Stimulated activated effector memory CD8-positive, alpha-beta T cell treated with anti-CD3 and anti-CD28 coated beads, Interleukin-12 subunit alpha, Interleukin-12 subunit beta, amount 100 ng/mL, for 72 hours (primary cell): ENCODE results near the gene TBC1D16.

Experiments
- ATAC-seq: fragments of 150-1000 bp; cut with Tn5 transposase; 2 replicates; pipeline ENCODE4 v1.10.0; 2021
- DNase-seq, 2 donors: peaks; one replicate each; pipeline ENCODE4 v3.0.0; 2021 to 2022; ENCODE audit warnings: low spot score in 2 of 2
- H3K27ac Mint-ChIP-seq: one replicate; pipeline ENCODE4 v1.8.0; 2022; ENCODE audit warnings: mild to moderate bottlenecking, mixed read lengths
- H3K36me3 Mint-ChIP-seq: one replicate; pipeline ENCODE4 v1.8.0; 2022; ENCODE audit warnings: mild to moderate bottlenecking, mixed read lengths
- H3K4me1 Mint-ChIP-seq: one replicate; pipeline ENCODE4 v1.8.0; 2022; ENCODE audit warnings: mixed read lengths
- H3K4me3 Mint-ChIP-seq: one replicate; pipeline ENCODE4 v1.8.0; 2022; ENCODE audit warnings: mild to moderate bottlenecking, mixed read lengths
- H3K9me3 Mint-ChIP-seq: one replicate; pipeline ENCODE4 v1.8.0; 2022; ENCODE audit warnings: mixed read lengths

TBC1D16 gene

DNA sequence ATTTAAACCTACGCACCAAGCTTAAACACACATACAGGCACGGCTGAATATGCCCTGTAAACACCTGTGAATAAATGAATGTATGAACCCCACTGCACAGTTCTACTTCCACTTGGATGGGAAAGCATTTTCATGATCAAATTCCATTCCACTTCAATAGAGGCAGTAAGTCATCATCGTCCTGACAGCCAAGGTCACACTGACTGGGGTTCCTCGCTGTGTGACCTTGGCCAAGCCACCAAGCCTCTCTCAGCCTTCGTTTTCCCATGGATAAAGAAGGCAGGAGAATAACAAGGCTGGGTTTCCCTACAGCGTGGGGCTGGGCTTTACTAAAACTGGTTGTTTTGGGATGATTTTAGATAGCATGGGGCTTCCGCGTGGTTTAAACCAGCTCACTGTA is 82.8 kb downstream of the TBC1D16 start:
- H3K4me3 Mint-ChIP-seq, result no peak overlapping the region
- H3K36me3 Mint-ChIP-seq, result no peaks in the 10 kb centered on the region
- ATAC-seq (no peak), DNase-seq (no peak)
- H3K27ac Mint-ChIP-seq, result no peak overlapping the region
- H3K9me3 Mint-ChIP-seq, result no peaks in the 10 kb centered on the region
- H3K4me1 Mint-ChIP-seq, result peaks cover 8% of the 10 kb centered on the region

DNA sequence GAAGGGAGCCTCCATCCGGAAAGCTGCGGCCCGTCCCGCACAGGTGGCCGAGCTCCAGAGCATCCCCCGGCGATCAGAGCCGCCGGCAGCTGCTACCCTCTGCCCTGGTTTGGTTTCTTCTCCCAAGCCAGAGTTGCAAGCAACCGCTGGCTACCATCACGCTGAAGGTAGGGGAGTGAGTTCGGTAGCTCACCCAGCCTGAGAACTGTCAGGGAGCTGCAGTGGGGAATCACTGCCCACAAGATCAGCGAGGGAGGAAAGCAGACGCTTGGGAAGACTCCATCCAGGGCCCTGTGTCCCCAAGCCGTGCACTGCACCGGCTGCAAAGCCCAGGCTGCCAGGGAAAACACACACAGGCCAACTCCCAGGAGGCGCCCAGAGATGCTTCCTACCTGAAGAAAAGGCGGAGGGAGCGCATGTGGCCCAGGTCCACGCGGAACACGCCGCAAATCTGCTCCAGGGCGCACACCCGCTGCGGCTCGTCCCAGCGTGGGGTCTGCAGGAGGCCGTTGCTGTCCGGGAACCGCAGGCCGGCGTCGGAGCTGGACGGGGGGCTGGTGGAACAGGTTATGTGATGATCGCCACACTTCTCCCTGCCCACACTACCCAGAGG is 83.3 kb downstream of the TBC1D16 start:
- H3K4me3 Mint-ChIP-seq, result no peak overlapping the region
- no peaks in the 10 kb centered on the region for H3K9me3 Mint-ChIP-seq
- peaks cover 7% of the 10 kb centered on the region for H3K4me1 Mint-ChIP-seq
- H3K27ac Mint-ChIP-seq, result no peak overlapping the region
- no peaks in the 10 kb centered on the region for H3K36me3 Mint-ChIP-seq
- ATAC-seq (no peak), DNase-seq (no peak)

DNA sequence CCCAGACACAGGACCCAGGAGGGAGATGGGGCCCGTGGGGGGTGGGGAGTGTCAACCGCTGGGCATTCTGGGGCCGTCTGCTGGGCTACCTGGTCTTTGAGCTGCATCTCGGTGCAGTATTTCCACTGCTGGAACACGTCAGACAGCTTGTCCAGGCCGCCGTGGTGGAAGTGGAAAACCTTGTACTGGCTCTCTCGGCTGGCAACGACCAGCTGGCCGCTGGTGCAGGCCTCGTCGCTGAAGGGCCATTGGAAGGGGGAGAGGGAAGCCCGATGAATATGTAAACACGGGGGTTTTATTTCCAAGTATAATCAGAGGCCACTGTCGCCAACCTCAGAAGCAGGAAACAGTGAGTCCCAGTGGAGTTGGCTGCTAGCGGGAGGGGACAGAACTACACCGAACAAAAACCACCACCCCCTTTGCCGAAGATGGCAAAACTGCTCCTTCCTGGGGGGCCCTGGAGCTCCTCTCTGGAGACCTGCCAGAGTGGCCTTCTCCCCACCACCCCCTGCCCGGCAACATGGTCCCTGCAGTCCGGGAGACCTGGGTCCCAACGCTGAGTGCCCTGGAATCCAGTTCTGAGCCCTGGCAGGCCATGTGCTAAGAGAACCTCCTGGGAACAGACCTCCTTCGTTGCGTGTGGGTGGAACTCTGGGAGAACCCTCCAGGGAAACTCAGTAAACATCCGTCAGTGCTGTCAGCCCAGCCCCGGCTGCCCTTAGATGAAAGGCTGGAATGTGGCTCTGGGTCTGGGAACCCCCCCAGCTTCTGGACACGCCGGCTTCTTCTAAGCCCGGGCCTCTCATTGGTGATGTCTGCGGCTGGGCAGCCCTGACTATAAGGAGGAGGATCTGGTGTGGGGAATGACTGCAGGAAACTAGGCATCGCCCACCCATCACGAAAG is 84.1 kb downstream of the TBC1D16 start:
- DNase-seq (no peak), ATAC-seq (no peak)
- Mint-ChIP-seq H3K36me3 (no peaks in the 10 kb centered on the region), H3K4me3 (no peak overlapping the region), H3K9me3 (no peaks in the 10 kb centered on the region), H3K4me1 (no peaks in the 10 kb centered on the region), H3K27ac (no peak overlapping the region)

DNA sequence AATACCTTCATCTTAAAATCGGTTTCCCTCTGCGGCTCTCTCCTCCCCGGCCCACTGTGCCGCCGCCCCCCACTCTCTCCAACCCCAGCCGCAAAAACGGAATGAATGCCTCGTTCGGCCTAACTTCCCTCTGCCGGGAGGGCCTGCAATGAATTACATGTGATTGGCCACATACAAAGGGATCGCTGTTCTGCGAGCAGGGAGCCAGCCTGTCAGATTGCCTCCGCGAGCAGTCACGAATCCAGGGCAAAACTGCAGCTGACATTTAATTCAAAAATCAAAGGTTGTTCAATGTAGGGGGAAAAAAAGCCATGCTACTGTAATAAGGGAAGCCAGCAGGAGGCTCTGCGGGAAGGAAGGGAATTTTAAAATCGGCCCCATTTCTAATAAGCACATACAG is 84.9 kb downstream of the TBC1D16 start:
- Mint-ChIP-seq H3K27ac (no peak overlapping the region), H3K9me3 (no peaks in the 10 kb centered on the region), H3K4me3 (no peak overlapping the region), H3K36me3 (no peaks in the 10 kb centered on the region), H3K4me1 (no peaks in the 10 kb centered on the region)
- ATAC-seq, result no peak
- DNase-seq, result no peak

DNA sequence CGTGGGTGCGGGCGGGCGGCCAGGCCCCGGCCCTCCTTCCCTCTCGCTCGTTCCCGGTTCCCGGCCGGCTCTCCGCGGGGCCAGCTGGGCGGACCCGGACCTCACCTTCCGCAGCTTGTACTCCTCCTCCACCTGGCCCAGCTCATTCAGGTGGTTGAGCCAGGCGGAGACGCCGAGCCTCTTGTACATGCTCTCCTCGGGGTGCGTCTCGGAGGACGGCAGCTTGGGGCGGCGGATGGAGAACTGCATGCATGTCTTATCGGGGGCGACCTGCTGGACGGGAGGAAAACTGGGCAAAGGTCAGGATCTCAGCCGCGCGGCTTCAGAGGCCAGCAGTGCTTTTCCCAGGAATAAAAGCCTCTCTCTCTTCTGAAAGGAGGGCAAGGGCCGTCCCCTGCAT is 85.4 kb downstream of the TBC1D16 start:
- H3K36me3 Mint-ChIP-seq, result no peaks in the 10 kb centered on the region
- no peaks in the 10 kb centered on the region for H3K9me3 Mint-ChIP-seq
- DNase-seq (no peak), ATAC-seq (no peak)
- H3K4me1 Mint-ChIP-seq, result no peaks in the 10 kb centered on the region
- no peak overlapping the region for H3K27ac Mint-ChIP-seq
- no peak overlapping the region for H3K4me3 Mint-ChIP-seq

DNA sequence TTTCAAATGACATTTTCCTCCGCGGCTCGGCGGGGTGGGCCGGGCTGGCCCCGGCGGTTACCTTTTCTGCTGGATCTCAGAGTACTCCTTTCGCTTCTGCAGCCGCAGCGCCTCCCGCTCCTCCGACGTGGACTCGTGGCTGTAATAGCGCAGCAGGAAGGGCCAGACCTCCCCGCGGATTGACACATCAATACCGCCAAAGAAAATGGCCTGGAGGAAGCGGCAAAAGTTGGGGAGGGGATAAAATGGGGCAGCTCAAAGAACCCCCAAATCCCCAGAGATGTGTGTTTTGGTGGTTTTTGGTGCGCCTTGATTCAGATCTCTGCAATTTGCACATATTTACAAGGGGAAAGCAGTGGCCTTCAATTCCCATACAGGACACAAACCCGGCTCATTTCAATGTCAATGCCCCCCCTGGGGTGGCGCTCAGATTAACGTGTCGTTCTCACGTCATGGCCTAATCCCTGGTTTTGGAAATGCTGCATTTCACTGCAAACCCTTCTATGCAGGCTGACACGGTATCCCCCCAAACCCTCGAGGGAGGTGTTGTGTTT is 85.9 kb downstream of the TBC1D16 start:
- Mint-ChIP-seq H3K36me3 (no peaks in the 10 kb centered on the region), H3K4me3 (no peak overlapping the region)

DNA sequence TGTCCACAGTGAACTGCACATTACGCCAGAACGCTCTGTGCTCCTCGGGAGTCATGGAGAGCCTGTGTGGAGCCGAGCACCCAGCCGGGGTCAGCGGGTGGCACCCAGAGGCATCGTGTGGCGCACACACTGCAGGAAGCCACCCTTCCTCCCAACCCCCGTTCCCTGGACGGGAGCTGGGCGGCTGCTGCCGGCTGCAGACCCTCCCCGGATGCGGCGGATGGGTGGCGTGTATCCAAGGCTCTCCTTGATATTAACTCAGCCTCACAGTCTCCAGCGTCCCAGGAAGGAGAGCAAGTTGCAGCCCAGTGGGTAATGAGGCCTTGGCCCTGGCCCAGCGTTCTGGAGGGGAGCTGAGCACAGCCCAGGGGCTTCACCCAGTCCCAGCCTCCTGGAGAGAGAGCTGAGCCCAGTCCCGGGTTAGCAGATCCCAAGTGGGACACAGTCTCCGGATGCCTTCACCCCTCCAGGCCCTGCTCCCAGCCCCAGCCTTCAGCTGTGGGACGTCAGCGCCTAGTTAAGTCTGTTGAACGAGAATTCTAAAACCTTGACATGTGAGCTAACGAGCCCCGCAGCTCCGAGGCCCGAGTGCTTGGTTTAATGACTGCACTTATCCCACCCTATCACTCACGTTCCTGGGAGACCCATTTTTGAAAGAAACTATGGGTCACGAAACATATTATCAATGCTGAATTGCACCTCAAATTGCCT is 86.6 kb downstream of the TBC1D16 start:
- Mint-ChIP-seq H3K27ac (no peak overlapping the region), H3K9me3 (no peaks in the 10 kb centered on the region), H3K4me3 (no peak overlapping the region), H3K4me1 (no peaks in the 10 kb centered on the region), H3K36me3 (no peaks in the 10 kb centered on the region)
- no peak for ATAC-seq
- DNase-seq, result no peak

More for the DNA sequence above, 85.9 kb downstream of the TBC1D16 start:
- ATAC-seq (no peak), DNase-seq (no peak)
- Mint-ChIP-seq H3K27ac (no peak overlapping the region), H3K9me3 (no peaks in the 10 kb centered on the region), H3K4me1 (no peaks in the 10 kb centered on the region)

DNA sequence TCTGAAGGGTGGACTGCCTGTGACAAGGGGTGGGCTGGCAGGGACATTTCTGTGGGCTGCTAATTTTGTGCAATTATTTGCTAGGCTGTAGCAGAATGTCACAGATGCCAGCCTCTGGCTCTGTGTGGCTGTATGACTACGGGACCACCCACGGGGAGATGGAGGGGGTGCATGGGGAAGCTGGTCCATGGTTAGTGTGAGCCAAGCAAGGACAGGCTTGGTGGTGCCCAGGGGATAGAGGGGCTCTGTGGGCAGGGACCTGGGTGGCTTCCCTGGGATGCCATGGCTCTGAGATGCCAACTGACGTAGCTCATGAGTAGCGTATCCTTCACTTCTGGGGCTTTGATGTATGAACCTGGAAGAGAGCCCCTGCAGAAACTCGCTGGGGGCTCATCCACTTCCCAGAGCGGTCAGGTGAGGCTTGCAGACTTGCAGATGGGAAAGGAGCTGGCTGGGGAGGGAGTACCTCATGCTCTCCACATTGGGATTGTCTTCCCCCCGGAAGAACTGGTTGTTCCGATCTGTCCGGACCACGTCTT is 87.2 kb downstream of the TBC1D16 start:
- H3K4me1 Mint-ChIP-seq, result no peaks in the 10 kb centered on the region
- no peaks in the 10 kb centered on the region for H3K9me3 Mint-ChIP-seq
- DNase-seq (no peak), ATAC-seq (no peak)
- H3K4me3 Mint-ChIP-seq, result no peak overlapping the region
- no peaks in the 10 kb centered on the region for H3K36me3 Mint-ChIP-seq
- no peak overlapping the region for H3K27ac Mint-ChIP-seq

DNA sequence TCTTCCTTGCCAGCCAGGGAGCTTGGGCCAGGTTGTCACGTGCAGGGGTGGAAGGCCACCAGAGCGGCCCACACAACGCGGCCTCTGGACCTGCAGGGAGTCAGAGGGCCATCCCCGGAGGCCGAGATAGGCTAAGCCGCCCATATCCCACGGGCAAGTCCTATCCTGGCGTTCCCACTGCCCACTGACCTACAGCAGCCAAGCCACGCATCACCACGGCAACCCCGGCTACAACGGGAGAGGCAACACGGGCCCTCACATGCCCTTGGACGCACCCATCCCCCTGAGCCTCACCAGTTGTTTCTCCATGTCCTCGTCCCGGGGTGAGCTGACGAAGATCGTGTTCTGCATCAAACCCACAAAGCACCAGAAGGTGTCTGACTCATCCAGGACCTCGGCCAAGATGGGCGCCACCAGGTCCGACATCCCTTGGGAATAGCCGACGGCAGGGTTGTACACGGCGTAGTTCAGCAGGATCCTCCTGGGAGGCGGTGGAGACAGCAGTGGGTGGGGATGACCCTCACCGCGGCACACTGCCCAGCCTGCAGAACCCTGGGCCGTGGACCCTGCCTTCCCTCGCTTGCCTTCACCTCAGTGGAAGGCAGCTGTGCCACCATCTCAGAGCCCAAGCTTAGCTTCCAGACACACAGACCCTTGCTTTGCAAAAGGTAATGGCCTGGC is 88.2 kb downstream of the TBC1D16 start:
- H3K4me1 Mint-ChIP-seq, result peaks cover 8% of the 10 kb centered on the region
- H3K9me3 Mint-ChIP-seq, result no peaks in the 10 kb centered on the region
- H3K4me3 Mint-ChIP-seq, result no peak overlapping the region
- H3K27ac Mint-ChIP-seq, result no peak overlapping the region
- DNase-seq (no peak), ATAC-seq (no peak)
- no peaks in the 10 kb centered on the region for H3K36me3 Mint-ChIP-seq

DNA sequence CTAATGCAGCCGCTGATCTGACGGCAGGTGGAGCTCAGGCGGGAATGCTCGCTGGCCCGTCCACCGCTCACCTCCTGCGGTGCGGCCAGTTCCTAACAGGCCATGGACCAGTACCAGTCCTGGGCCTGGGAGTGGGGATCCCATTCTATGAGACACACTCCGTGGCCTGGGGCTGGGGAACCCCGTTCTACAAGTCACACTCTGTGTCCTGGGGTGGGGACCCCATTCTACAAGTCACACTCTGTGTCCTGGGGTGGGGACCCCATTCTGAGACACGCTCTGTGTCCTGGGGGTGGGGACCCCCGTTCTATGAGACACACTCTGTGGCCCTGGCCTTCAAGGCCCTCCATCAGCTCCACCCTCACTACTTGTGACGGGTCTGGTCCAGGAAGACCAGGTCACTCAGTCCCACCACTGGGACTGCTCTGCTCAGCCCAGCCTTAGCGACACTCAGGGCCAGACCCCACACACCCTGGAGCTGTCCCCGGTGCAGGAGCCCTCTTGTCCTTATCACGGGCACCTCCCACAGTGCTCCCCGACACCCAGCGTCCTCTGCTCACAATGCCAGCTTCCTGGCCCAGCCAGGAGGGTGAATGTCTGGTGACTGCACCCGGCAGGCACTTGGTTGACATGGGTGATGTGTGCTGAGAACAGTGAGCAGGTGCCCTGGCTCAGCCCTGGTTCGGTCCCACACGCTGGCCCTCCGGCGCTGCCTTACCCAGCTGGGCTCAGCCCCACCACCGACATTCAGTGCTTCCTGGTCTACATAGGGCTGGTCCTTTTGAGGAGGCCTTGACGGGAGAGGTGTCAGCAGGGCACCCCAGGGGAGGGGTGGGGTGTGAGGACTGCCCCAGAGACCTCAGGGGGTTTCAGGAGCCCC is 89.1 kb downstream of the TBC1D16 start:
- H3K36me3 Mint-ChIP-seq, result no peaks in the 10 kb centered on the region
- H3K27ac Mint-ChIP-seq, result no peak overlapping the region
- DNase-seq (no peak), ATAC-seq (no peak)
- no peak overlapping the region for H3K4me3 Mint-ChIP-seq
- no peaks in the 10 kb centered on the region for H3K9me3 Mint-ChIP-seq
- H3K4me1 Mint-ChIP-seq, result peaks cover 8% of the 10 kb centered on the region

DNA sequence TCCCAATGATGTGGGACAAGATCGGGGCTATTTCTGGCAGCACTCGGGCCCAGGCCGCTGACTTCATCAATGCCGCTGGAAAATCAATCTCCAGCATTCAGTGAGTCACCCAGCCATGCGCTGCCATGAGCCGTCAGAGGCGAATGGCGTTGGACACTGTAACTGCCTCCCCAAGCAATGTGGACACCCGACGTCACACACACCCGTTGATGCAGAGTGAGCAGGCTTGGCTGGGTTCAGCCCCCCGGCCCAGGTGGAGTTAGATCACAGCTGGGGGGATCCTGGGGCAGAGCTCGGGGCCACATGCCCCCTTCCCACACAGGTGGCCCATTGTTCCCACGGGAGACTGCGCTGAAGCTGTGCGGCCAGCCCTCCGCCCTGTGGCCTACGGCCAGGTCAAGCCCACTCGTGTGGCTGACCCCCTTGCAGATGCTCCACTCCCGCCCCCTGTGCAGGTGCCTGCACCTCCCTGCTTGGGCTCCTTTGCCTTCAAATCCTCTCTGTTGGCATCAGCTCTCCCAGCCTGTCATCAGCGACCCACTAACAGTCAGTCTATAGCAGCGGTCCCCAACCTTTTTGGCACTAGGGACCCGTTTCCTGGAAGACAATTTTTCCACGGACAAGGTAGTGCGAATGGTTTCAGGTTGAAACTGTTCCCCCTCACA is 89.9 kb downstream of the TBC1D16 start:
- DNase-seq (no peak), ATAC-seq (no peak)
- no peak overlapping the region for H3K27ac Mint-ChIP-seq
- H3K4me3 Mint-ChIP-seq, result no peak overlapping the region
- H3K4me1 Mint-ChIP-seq, result peaks cover 8% of the 10 kb centered on the region
- no peaks in the 10 kb centered on the region for H3K9me3 Mint-ChIP-seq
- H3K36me3 Mint-ChIP-seq, result no peaks in the 10 kb centered on the region

DNA sequence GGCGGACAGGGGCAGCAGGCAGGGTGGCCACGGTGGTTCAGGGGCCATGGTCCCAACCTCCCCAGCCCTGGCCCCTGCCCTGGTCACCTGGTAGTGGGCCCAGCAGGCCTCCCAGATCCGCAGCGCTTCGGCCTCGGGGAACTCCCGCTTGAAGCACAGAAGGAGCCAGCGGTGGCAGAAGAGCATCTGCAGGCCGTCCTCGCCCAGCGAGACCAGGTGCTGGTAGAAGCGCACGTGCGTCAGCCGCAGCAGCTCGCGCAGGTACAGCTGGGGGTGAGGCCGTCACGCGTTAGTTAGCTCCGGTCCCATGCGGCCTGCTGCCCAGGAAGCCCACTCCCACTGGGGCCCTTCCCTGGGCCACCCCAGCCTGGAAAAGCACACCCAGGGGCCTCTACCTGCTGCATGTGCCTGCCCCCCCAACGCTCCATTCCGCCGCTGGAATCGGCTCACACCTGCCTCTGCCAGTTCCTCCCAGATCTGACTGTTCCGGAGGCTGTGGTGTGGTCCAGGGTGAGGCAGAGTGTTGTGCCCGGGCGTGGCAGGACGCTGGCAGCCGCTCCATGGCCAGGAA is 90.8 kb downstream of the TBC1D16 start:
- Mint-ChIP-seq H3K4me3 (no peak overlapping the region), H3K9me3 (no peaks in the 10 kb centered on the region), H3K36me3 (no peaks in the 10 kb centered on the region), H3K27ac (no peak overlapping the region), H3K4me1 (peaks cover 8% of the 10 kb centered on the region)
- no peak for ATAC-seq
- DNase-seq, result no peak

DNA sequence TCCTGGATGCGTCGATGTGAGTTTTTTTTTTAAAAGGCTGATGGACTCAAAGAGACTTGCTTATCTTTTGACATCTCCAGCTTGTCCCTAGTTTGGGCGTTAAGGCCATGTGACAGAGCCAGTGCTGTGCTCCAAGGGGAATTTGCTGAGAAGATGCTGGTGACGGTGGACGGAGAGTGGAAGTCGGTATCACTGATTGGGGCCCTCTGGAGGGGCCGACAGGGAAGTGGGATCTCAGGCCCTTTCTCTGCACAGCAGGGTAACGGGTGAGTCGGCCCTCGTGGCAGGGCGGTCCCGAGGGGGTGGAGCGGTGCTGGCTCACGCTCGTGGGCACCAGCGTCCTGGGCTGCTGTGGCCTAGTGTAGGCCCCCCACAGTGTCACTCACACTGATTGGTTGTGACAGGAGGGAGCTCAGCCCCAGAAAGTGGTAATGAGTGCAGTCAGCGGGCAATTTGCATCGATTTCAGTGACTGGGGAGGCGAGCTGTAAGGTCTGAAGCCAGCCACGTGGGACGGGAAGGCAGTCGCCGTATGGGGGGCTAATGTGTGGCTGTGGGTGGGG is 91.3 kb downstream of the TBC1D16 start:
- ATAC-seq, result no peak

More for the DNA sequence above, 91.3 kb downstream of the TBC1D16 start:
- Mint-ChIP-seq H3K4me3 (no peak overlapping the region), H3K27ac (no peak overlapping the region), H3K9me3 (no peaks in the 10 kb centered on the region), H3K36me3 (no peaks in the 10 kb centered on the region), H3K4me1 (peaks cover 8% of the 10 kb centered on the region)
- DNase-seq, result no peak
